ENCODE results near the gene LUC7L2. TPM values are rescaled to one million over a fixed set of nuclear protein-coding genes. Genes with fewer than 3 reads are reported as not detected.
"Not testable (repeated sequence)": the region's sequence is repeated elsewhere in the genome, so short reads cannot be mapped to it uniquely, and the experiment has no call there.

LUC7L2 gene
- total RNA-seq, 1 experiment from 2014 or later = 111 TPM

GRCh38 chr7:139354729-139355128 lies 5.0 kb upstream of the LUC7L2 start:
- ChIA-PET POLR2A (ENCODE audit: unreplicated experiment) (no interaction called here), CTCF (no interaction called here)
- H3K36me3 ChIP-seq (ENCODE audit: low read depth) = no peaks in the 10 kb centered on the region
- H3K4me3 ChIP-seq = no peak overlapping the region
- TF ChIP-seq, protein P1, sequence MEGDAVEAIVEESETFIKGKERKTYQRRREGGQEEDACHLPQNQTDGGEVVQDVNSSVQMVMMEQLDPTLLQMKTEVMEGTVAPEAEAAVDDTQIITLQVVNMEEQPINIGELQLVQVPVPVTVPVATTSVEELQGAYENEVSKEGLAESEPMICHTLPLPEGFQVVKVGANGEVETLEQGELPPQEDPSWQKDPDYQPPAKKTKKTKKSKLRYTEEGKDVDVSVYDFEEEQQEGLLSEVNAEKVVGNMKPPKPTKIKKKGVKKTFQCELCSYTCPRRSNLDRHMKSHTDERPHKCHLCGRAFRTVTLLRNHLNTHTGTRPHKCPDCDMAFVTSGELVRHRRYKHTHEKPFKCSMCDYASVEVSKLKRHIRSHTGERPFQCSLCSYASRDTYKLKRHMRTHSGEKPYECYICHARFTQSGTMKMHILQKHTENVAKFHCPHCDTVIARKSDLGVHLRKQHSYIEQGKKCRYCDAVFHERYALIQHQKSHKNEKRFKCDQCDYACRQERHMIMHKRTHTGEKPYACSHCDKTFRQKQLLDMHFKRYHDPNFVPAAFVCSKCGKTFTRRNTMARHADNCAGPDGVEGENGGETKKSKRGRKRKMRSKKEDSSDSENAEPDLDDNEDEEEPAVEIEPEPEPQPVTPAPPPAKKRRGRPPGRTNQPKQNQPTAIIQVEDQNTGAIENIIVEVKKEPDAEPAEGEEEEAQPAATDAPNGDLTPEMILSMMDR (conservative IDR thresholded peaks at IDR 0.05) = no peak
- TF ChIP-seq EZH2 (IDR thresholded peaks at IDR 0.05; ENCODE audit: low read depth) = no peak
- H3F3A ChIP-seq (ENCODE audit: insufficient read depth, low read depth) = peaks cover 42% of the 10 kb centered on the region
- H3K9me2 ChIP-seq (ENCODE audit: insufficient read depth) = no peaks in the 10 kb centered on the region
- H3K4me1 ChIP-seq (replicated peaks; ENCODE audit: insufficient read depth) = peaks cover 7% of the 10 kb centered on the region
- peak overlapping the region; percentile 12; the same call in 1 of the 2 replicates for H3K27ac ChIP-seq
- no peak for DNase-seq
- no TSS peak for BruUV-seq (replicated peaks)
- H2AFZ ChIP-seq = no peak overlapping the region
- H3K27me3 ChIP-seq (ENCODE audit: insufficient read depth, low read depth) = no peaks in the 10 kb centered on the region
- intact Hi-C loops (cut with micrococcal nuclease; ENCODE audit: unreplicated experiment) = no loop called here
- no peaks in the 10 kb centered on the region for H4K20me1 ChIP-seq (ENCODE audit: insufficient read depth)
- H3K4me2 ChIP-seq = no peak overlapping the region
- H3K79me2 ChIP-seq (ENCODE audit: low read depth) = peaks cover 21% of the 10 kb centered on the region
- no peaks in the 10 kb centered on the region for H3K9me3 ChIP-seq (ENCODE audit: insufficient read depth, low read depth)

- Histone ChIP-seq H3K4me1 (replicated peaks; ENCODE audit: insufficient read depth) (peaks cover 7% of the 10 kb centered on the region), H3K4me3 (no peak overlapping the region), H3K36me3 (ENCODE audit: low read depth) (no peaks in the 10 kb centered on the region), H3F3A (ENCODE audit: insufficient read depth, low read depth) (peaks cover 42% of the 10 kb centered on the region), H3K9me3 (ENCODE audit: insufficient read depth, low read depth) (no peaks in the 10 kb centered on the region), H3K79me2 (ENCODE audit: low read depth) (peaks cover 27% of the 10 kb centered on the region), H3K27me3 (ENCODE audit: insufficient read depth, low read depth) (no peaks in the 10 kb centered on the region), H3K9me2 (ENCODE audit: insufficient read depth) (no peaks in the 10 kb centered on the region), H2AFZ (no peak overlapping the region), H3K4me2 (no peak overlapping the region), H3K27ac (peak overlapping the region; percentile 12; the same call in 1 of the 2 replicates), H4K20me1 (ENCODE audit: insufficient read depth) (no peaks in the 10 kb centered on the region)
- BruUV-seq (replicated peaks) = no TSS peak
- no peak for DNase-seq
- ChIA-PET CTCF (interaction anchor here (0.6 kb wide), 1 partner anchor 75 kb away, joined by 5 read pairs; no protein-coding TSS in a partner anchor), POLR2A (ENCODE audit: unreplicated experiment) (no interaction called here)
- TF ChIP-seq EZH2 (IDR thresholded peaks at IDR 0.05; ENCODE audit: low read depth) = no peak
- TF ChIP-seq, protein P1 (conservative IDR thresholded peaks at IDR 0.05) = no peak
- intact Hi-C loops (cut with micrococcal nuclease; ENCODE audit: unreplicated experiment) = no loop called here
Observed at GRCh38 chr7:139355320-139355719, 4.4 kb upstream of the LUC7L2 start.

DNA sequence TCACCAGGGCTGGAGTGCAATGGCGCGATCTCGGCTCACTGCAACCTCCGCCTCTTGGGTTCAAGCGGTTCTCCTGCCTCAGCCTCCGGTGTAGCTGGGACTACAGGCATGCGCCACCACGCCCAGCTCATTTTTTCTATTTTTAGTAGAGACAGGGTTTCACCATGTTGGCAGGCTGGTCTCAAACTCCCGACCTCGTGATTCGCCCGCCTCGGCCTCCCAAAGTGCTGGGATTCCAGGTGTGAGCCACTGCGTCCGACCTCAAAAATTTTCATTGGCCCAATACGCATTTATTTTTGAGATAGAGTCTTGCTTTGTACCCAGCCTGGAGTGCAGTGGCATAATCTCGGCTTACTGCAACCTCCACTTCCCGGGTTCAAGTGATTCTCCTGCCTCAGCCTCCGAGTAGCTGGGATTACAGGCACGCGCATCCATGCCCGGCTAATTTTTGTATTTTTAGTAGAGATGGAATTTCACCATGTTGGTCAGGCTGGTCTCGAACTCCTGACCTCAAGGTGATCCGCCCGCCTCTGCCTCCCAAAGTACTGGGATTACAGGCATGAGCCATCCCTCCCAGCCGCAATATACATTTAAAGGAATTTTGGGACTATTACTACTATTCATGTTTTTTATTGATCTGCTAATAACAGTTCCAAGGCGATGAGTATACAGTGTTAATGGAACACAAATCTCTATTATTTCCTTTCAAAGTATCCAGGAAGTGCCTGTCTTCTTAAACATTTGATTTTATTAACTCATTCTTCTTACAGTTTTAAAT lies 1.8 kb upstream of the LUC7L2 start:
- Histone ChIP-seq H3K79me2 (ENCODE audit: low read depth) (peaks cover 53% of the 10 kb centered on the region), H3K4me1 (replicated peaks; ENCODE audit: insufficient read depth) (peaks cover 26% of the 10 kb centered on the region), H3F3A (ENCODE audit: insufficient read depth, low read depth) (peaks cover 37% of the 10 kb centered on the region), H2AFZ (peak overlapping the region; percentile 86), H3K27ac (peak overlapping the region; percentile 97), H4K20me1 (ENCODE audit: insufficient read depth) (peaks cover 25% of the 10 kb centered on the region), H3K4me2 (peak overlapping the region; percentile 79), H3K4me3 (peak overlapping the region; percentile 89)
- H3K36me3 ChIP-seq (ENCODE audit: low read depth); BruUV-seq (replicated peaks); POLR2A ChIA-PET (ENCODE audit: unreplicated experiment); H3K27me3 ChIP-seq (ENCODE audit: insufficient read depth, low read depth); intact Hi-C loops (cut with micrococcal nuclease; ENCODE audit: unreplicated experiment); DNase-seq; H3K9me2 ChIP-seq (ENCODE audit: insufficient read depth); H3K9me3 ChIP-seq (ENCODE audit: insufficient read depth, low read depth); CTCF ChIA-PET: not testable (repeated sequence)
